K562 (cell line): ENCODE measurements around the gene GGTLC2. TPM values are rescaled to one million over a fixed set of nuclear protein-coding genes. Genes with fewer than 3 reads are reported as not detected.

ENCODE experiments used
- ATAC-seq: fragments of 200-7000 bp; cut with Tn5 transposase; 3 replicates; pipeline ENCODE4 v1.9.1; 2020; ENCODE audit warnings: moderate library complexity
- BruUV-seq: library from RNA; stranded (reverse); fragments of 400-500 nt; replicated peaks from 2 replicates; lab custom pipeline; 2021; lab: Mats Ljungman, UMichigan
- CTCF ChIA-PET: fragments of 300-600 bp; formaldehyde crosslinking; extraction: SDS; loops from one replicate; lab custom pipeline; 2021; ENCODE audit warnings: low intra/inter-chr PET ratio; lab: Yijun Ruan, JAX
- POLR2A ChIA-PET: fragments of 300-600, 350-650 bp; sonication (Branson Sonifier 250); formaldehyde crosslinking; extraction: SDS; loops from one replicate; lab custom pipeline; 2021; ENCODE audit warnings: antibody characterized with exemption, inconsistent platforms; lab: Yijun Ruan, JAX
- DNase-seq, 4 experiments: peaks; one replicate each; pipeline versions ENCODE4 v3.0.0 to v3.0.0-alpha.2; 2011 to 2018; ENCODE audit warnings: low spot score in 3 of 4, mixed read lengths in 3 of 4; ENCODE audit errors: extremely low read depth in 1 of 4
- FAIRE-seq: peaks from 2 replicates; lab custom pipeline; 2011; peaks lifted over from hg19 to GRCh38; lab: Jason Lieb, UNC
- H2AFZ ChIP-seq: 2 replicates; pipeline ENCODE4 v1.6.0; 2011; ENCODE audit warnings: low read depth, low read length, control low read depth, inconsistent platforms
- H3K27ac ChIP-seq: fragments of 200-600 bp; 3 replicates; pipeline ENCODE4 v1.8.0; 2011; ENCODE audit warnings: low read depth, mild to moderate bottlenecking, control low read depth, inconsistent platforms, low read length, moderate library complexity, mixed read lengths; ENCODE audit errors: extremely low read depth
- H3K27me3 ChIP-seq, 2 experiments: fragments of 300-600 bp in 1 of 2; 2 replicates in 1 of 2; 3 replicates in 1 of 2; pipeline versions ENCODE4 v1.6.0 to v1.8.0; 2011; ENCODE audit warnings: inconsistent platforms in 2 of 2, low read length in 2 of 2, mild to moderate bottlenecking in 1 of 2, mixed read lengths in 1 of 2, moderate library complexity in 1 of 2; ENCODE audit not compliant: control insufficient read depth in 2 of 2, insufficient read depth in 2 of 2
- H3K36me3 ChIP-seq: fragments of 300-600 bp; 3 replicates; pipeline ENCODE4 v1.8.0; 2011; ENCODE audit warnings: mild to moderate bottlenecking, low read length, inconsistent platforms; ENCODE audit not compliant: control insufficient read depth, insufficient read depth
- H3K4me1 ChIP-seq, 2 experiments: fragments of 200-600 bp in 1 of 2; replicated peaks in 1 of 2; 2 replicates in 1 of 2; 3 replicates in 1 of 2; pipeline versions ENCODE4 v1.5.1 to v1.8.0; 2011; ENCODE audit warnings: inconsistent platforms in 2 of 2, low read length in 2 of 2, mild to moderate bottlenecking in 1 of 2, mixed read lengths in 1 of 2, moderate library complexity in 1 of 2; ENCODE audit not compliant: control insufficient read depth in 2 of 2, insufficient read depth in 2 of 2
- H3K4me2 ChIP-seq: 2 replicates; pipeline ENCODE4 v1.6.1; 2011; ENCODE audit warnings: low read length, control low read depth, inconsistent platforms, mixed read lengths; ENCODE audit not compliant: insufficient read depth
- H3K4me3 ChIP-seq: fragments of 200-600 bp; sonication (generic), shearing (Covaris generic); 2 replicates; pipeline ENCODE4 v1.5.1; 2016; ENCODE audit warnings: control low read depth, inconsistent platforms
- H3K79me2 ChIP-seq: fragments of 200-600 bp; 3 replicates; pipeline ENCODE4 v1.8.0; 2011; ENCODE audit warnings: low read length, inconsistent platforms; ENCODE audit not compliant: control insufficient read depth, insufficient read depth
- H3K9ac ChIP-seq, 2 experiments: 2 replicates each; pipeline versions ENCODE4 v1.6.0 to v1.6.1; 2011; ENCODE audit warnings: low read depth in 2 of 2, low read length in 2 of 2, control low read depth in 1 of 2, inconsistent platforms in 1 of 2, mild to moderate bottlenecking in 1 of 2, mixed read lengths in 1 of 2; ENCODE audit not compliant: insufficient read depth in 1 of 2
- H3K9me1 ChIP-seq: one replicate; pipeline ENCODE4 v1.6.0; 2011; ENCODE audit warnings: inconsistent platforms, mild to moderate bottlenecking, low read length, moderate library complexity; ENCODE audit not compliant: control insufficient read depth, insufficient read depth
- H3K9me3 ChIP-seq: replicated peaks from 2 replicates; pipeline ENCODE4 v1.5.1; 2011; ENCODE audit warnings: low read depth, low read length, inconsistent platforms; ENCODE audit not compliant: control insufficient read depth, insufficient read depth
- H4K20me1 ChIP-seq: replicated peaks from 2 replicates; pipeline ENCODE4 v1.6.1; 2011; ENCODE audit warnings: low read length, inconsistent platforms, mixed read lengths; ENCODE audit not compliant: control insufficient read depth, insufficient read depth
- CBX5 ChIP-seq: IDR thresholded peaks from 2 replicates; pipeline ENCODE4 v1.6.1; 2014; ENCODE audit warnings: low read depth, borderline replicate concordance
- DACH1 ChIP-seq: fragments of 450-650 bp; IDR thresholded peaks from 2 replicates; pipeline ENCODE4 v1.6.1; 2018; ENCODE audit not compliant: partially characterized antibody
- DDX20 ChIP-seq: fragments of 450-650 bp; IDR thresholded peaks from 2 replicates; pipeline ENCODE4 v1.6.1; 2016; ENCODE audit warnings: missing genetic modification characterization, low read depth, mild to moderate bottlenecking, missing compliant biosample characterization, moderate library complexity
- DLX4 ChIP-seq: fragments of 250-450 bp; sonication (Bioruptor Pico); IDR thresholded peaks from 2 replicates; pipeline ENCODE4 v1.6.1; 2021; ENCODE audit warnings: mild to moderate bottlenecking
- DPF2 ChIP-seq: fragments of 450-650 bp; IDR thresholded peaks from 2 replicates; pipeline ENCODE4 v1.6.1; 2016
- EGR1 ChIP-seq: fragments of 450-650 bp; conservative IDR thresholded peaks from 2 replicates; pipeline ENCODE4 v1.6.1; 2017; ENCODE audit warnings: mild to moderate bottlenecking
- HMG20A ChIP-seq: fragments of 450-650 bp; formaldehyde crosslinking; conservative IDR thresholded peaks from 2 replicates; pipeline ENCODE4 v1.4.0; 2020; ENCODE audit warnings: mild to moderate bottlenecking, mixed read lengths
- MECOM ChIP-seq: fragments of 250-450 bp; sonication (Bioruptor Pico); IDR thresholded peaks from 2 replicates; pipeline ENCODE4 v1.8.0; 2022; ENCODE audit warnings: inconsistent platforms
- NFE2 ChIP-seq: IDR thresholded peaks from 2 replicates; pipeline ENCODE4 v1.6.1; 2014; ENCODE audit warnings: antibody characterized with exemption, low read depth
- NR4A1 ChIP-seq, 2 experiments: fragments of 250-450 bp in 1 of 2; fragments of 450-650 bp in 1 of 2; sonication (Bioruptor Pico) in 1 of 2; IDR thresholded peaks; 2 replicates each; pipeline versions ENCODE4 v1.4.0 to v1.6.1; 2016 to 2020; ENCODE audit warnings: mild to moderate bottlenecking in 2 of 2, missing compliant biosample characterization in 1 of 2, missing genetic modification characterization in 1 of 2, moderate library complexity in 1 of 2
- PHB ChIP-seq: fragments of 250-450 bp; sonication (Bioruptor Pico); IDR thresholded peaks from 2 replicates; pipeline ENCODE4 v1.5.0; 2021
- PYGO2 ChIP-seq: fragments of 450-650 bp; IDR thresholded peaks from 2 replicates; pipeline ENCODE4 v1.6.1; 2016; ENCODE audit warnings: mild to moderate bottlenecking, missing genetic modification characterization, moderate library complexity, missing compliant biosample characterization
- SMAD4 ChIP-seq: fragments of 250-450 bp; sonication (Bioruptor Pico); conservative IDR thresholded peaks from 2 replicates; pipeline ENCODE4 v1.8.0; 2021; ENCODE audit warnings: inconsistent platforms, mild to moderate bottlenecking, moderate library complexity
- YBX1 ChIP-seq: fragments of 450-650 bp; IDR thresholded peaks from 2 replicates; pipeline ENCODE4 v1.7.1; 2016; ENCODE audit warnings: mild to moderate bottlenecking
- ZFPM2 ChIP-seq: fragments of 250-450 bp; sonication (Bioruptor Pico); IDR thresholded peaks from 2 replicates; pipeline ENCODE4 v1.5.1; 2022; ENCODE audit warnings: mild to moderate bottlenecking
- ZNF436 ChIP-seq: fragments of 250-450, 450-650 bp; sonication (Bioruptor Pico); formaldehyde crosslinking; IDR thresholded peaks from 2 replicates; pipeline ENCODE4 v1.7.0; 2020; ENCODE audit warnings: mild to moderate bottlenecking
- WGBS: fragments of 100-300 bp; shearing (Covaris generic); methylation state at CpG from one replicate; pipeline ENCODE4 v1.1.6; 2016; ENCODE audit warnings: low coverage, mixed read lengths; ENCODE audit not compliant: insufficient coverage; ENCODE audit errors: missing lambda C conversion rate; 5-methylcytosine and 5-hydroxymethylcytosine counted together
- in situ Hi-C: fragments of 300-500 bp; cut with MboI; formaldehyde crosslinking; loops from 4 replicates; pipeline ENCODE4 v1.15.0; 2018; ENCODE audit warnings: inconsistent platforms, mixed read lengths
- intact Hi-C: fragments of 100-400 bp; cut with micrococcal nuclease; formaldehyde crosslinking; loops from 2 replicates; pipeline ENCODE4 v1.14.2; 2022
- polyA plus RNA-seq, 8 experiments: library from polyadenylated mRNA; depleted of rRNA in 4 of 8; stranded (reverse) in 5 of 8; unstranded in 3 of 8; fragments of >200 nt; fragmentation: Nextera tagmentation in 2 of 8; fragmentation: Illumina TruSeq in 1 of 8; extraction: Ambion mirVana in 2 of 8; extraction: Trizol in 1 of 8; gene quantifications; 2 replicates each; pipeline versions ENCODE4 v1.2.1 to v1.2.3, GENCODE V29; 2011 to 2014; ENCODE audit warnings: inconsistent platforms in 1 of 8, missing spikeins in 1 of 8
- total RNA-seq, 7 experiments: library from RNA; depleted of rRNA in 6 of 7; stranded (reverse); fragments of >200 nt in 6 of 7; fragmentation: Illumina TruSeq in 2 of 7; extraction: Trizol in 2 of 7; gene quantifications; 2 replicates each; pipeline versions ENCODE4 v1.2.1 to v1.2.3, GENCODE V29; 2011 to 2021; ENCODE audit warnings: low replicate concordance in 1 of 7
- TF ChIP-seq, protein P1 (sequence below), 2 experiments: IDR thresholded peaks; 2 replicates each; pipeline ENCODE4 v1.6.1; 2011; ENCODE audit warnings: borderline replicate concordance in 1 of 2, control low read depth in 1 of 2, low read depth in 1 of 2, low read length in 1 of 2, mild to moderate bottlenecking in 1 of 2, mixed read lengths in 1 of 2, moderate library complexity in 1 of 2; ENCODE audit not compliant: insufficient read depth in 1 of 2, insufficient read length in 1 of 2, poor library complexity in 1 of 2, severe bottlenecking in 1 of 2; ENCODE audit errors: extremely low read depth in 1 of 2

The GGTLC2 gene
- total and polyA plus RNA-seq, 9 of the 15 experiments (the other 6 are each of a cell fraction or from before 2014, with no cell fraction given): not detected

DNA sequence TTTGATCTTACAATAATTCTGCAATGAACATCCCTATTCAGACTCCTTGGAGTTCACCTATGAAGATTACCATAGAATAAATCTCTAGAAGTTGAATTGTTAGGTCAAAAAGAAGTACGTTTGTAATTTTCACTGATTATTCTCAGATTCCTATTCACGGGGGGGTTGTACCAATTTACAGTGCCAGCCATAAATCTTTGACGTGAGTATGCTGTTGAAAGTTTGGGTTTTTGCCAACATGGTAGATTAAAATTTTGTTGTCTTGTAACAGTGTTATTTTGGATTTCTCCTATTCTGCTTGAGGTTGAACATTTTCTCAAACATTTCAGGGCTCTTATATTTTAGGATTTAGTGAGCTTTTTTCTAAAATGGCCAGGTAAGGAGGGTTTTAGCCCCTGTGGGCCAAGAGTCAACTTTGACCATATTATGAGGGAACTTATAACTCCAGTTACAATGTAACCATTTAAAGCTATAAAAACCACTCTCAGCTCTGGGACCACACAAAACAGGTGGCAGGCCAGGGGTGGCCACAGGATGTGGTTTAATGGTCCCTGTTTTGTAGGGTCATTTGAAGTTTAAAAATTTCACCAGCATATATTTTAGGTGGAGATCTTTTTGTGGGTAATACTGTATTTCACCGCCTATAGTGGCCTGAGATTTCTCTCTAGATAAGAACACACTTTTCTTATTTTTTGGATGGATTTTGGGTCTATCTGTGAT, 25.8 kb downstream of the GGTLC2 start (continued):
- no peak for TF ChIP-seq DLX4 (CRISPR knock-in tag)
- no peak for TF ChIP-seq ZFPM2
- no peak for TF ChIP-seq DPF2
- TF ChIP-seq YBX1: no peak
- TF ChIP-seq PHB: no peak
- no peak for TF ChIP-seq SMAD4 (CRISPR knock-in tag)
- TF ChIP-seq DDX20 (tag): no peak
- TF ChIP-seq ZNF436 (CRISPR knock-in tag): no peak
- peak; percentile 86; the same call in 1 of the 2 replicates for TF ChIP-seq CBX5
- TF ChIP-seq EGR1: 0 out of 2 replicates have a peak, but pooled peaks have one; percentile 4
- no peak for TF ChIP-seq HMG20A (CRISPR knock-in tag)

GRCh38 chr22:22671506-22671905, 27.1 kb downstream of the GGTLC2 start:
- DNase-seq (no peak), FAIRE-seq (no peak), ATAC-seq (no peak)
- intact Hi-C loops (loop anchor here (5.0 kb wide), 1 partner anchor 41 kb away; no protein-coding TSS in a partner anchor), in situ Hi-C loops (no loop called here)
- Histone ChIP-seq H3K4me2 (no peak overlapping the region), H4K20me1 (peaks cover 19% of the 10 kb centered on the region), H3K27me3 (peaks cover 27 to 43% of the 10 kb centered on the region in 2 experiments), H3K9ac (no peak overlapping the region), H3K9me1 (no peaks in the 10 kb centered on the region), H3K4me1 (no peaks in the 10 kb centered on the region), H3K4me3 (no peak overlapping the region), H3K27ac (no peak overlapping the region), H2AFZ (no peak overlapping the region), H3K79me2 (no peaks in the 10 kb centered on the region), H3K36me3 (no peaks in the 10 kb centered on the region), H3K9me3 (no peaks in the 10 kb centered on the region)
- no TSS peak for BruUV-seq
- ChIA-PET POLR2A (interaction anchor here (0.6 to 2.2 kb wide), 3 partner anchors 12 to 31 kb away, joined by 3 to 8 read pairs (median 3); no protein-coding TSS in a partner anchor), CTCF (interaction anchor here (0.6 to 1.3 kb wide), 3 partner anchors 12 to 673 kb away, joined by 3 read pairs; no protein-coding TSS in a partner anchor)
- WGBS: 1% methylated on average over 1 of the region's 1 CpG
- TF ChIP-seq MECOM (CRISPR knock-in tag): no peak
- no peak for TF ChIP-seq NR4A1 (CRISPR knock-in tag; IDR thresholded peaks at IDR 0.05)
- no peak for TF ChIP-seq NR4A1 (tag; IDR thresholded peaks at IDR 0.05)
- peak; percentile 16; the same call in 1 of the 2 replicates for TF ChIP-seq PYGO2 (tag)
- peak; percentile 56 for TF ChIP-seq DACH1
- peak; percentile 53 for TF ChIP-seq NFE2
- TF ChIP-seq, protein P1, sequence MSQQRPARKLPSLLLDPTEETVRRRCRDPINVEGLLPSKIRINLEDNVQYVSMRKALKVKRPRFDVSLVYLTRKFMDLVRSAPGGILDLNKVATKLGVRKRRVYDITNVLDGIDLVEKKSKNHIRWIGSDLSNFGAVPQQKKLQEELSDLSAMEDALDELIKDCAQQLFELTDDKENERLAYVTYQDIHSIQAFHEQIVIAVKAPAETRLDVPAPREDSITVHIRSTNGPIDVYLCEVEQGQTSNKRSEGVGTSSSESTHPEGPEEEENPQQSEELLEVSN (IDR thresholded peaks at IDR 0.05; ENCODE audit: borderline replicate concordance in 1 of 2, extremely low read depth in 1 of 2, insufficient read depth in 1 of 2, insufficient read length in 1 of 2, low read depth in 1 of 2, low read length in 1 of 2, poor library complexity in 1 of 2, severe bottlenecking in 1 of 2): no peak
